ENCODE results near the gene SNED1.

Gene SNED1

GRCh38 chr2:241002275-241003046 is 4.0 kb downstream of the SNED1 start:
- TF ChIP-seq, protein P1, sequence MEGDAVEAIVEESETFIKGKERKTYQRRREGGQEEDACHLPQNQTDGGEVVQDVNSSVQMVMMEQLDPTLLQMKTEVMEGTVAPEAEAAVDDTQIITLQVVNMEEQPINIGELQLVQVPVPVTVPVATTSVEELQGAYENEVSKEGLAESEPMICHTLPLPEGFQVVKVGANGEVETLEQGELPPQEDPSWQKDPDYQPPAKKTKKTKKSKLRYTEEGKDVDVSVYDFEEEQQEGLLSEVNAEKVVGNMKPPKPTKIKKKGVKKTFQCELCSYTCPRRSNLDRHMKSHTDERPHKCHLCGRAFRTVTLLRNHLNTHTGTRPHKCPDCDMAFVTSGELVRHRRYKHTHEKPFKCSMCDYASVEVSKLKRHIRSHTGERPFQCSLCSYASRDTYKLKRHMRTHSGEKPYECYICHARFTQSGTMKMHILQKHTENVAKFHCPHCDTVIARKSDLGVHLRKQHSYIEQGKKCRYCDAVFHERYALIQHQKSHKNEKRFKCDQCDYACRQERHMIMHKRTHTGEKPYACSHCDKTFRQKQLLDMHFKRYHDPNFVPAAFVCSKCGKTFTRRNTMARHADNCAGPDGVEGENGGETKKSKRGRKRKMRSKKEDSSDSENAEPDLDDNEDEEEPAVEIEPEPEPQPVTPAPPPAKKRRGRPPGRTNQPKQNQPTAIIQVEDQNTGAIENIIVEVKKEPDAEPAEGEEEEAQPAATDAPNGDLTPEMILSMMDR (IDR thresholded peaks at IDR 0.05; ENCODE audit: insufficient read depth, missing control alignments) = no peak
- FAIRE-seq (no peak), DNase-seq (ENCODE audit: insufficient read length, low spot score) (no peak)

- FAIRE-seq (no peak), DNase-seq (ENCODE audit: insufficient read length, low spot score) (no peak)
- TF ChIP-seq, protein P1 (IDR thresholded peaks at IDR 0.05; ENCODE audit: insufficient read depth, missing control alignments) = no peak
Measured at GRCh38 chr2:241003047-241003360, 4.6 kb downstream of the SNED1 start.

GRCh38 chr2:241003369-241003768 is 5.0 kb downstream of the SNED1 start:
- DNase-seq (ENCODE audit: insufficient read length, low spot score) = no peak
- no peak for FAIRE-seq
- TF ChIP-seq, protein P1 (IDR thresholded peaks at IDR 0.05; ENCODE audit: insufficient read depth, missing control alignments) = no peak

GRCh38 chr2:241003830-241004564 is 5.6 kb downstream of the SNED1 start:
- TF ChIP-seq, protein P1 (IDR thresholded peaks at IDR 0.05; ENCODE audit: insufficient read depth, missing control alignments) = no peak
- FAIRE-seq = no peak
- no peak for DNase-seq (ENCODE audit: insufficient read length, low spot score)

DNA sequence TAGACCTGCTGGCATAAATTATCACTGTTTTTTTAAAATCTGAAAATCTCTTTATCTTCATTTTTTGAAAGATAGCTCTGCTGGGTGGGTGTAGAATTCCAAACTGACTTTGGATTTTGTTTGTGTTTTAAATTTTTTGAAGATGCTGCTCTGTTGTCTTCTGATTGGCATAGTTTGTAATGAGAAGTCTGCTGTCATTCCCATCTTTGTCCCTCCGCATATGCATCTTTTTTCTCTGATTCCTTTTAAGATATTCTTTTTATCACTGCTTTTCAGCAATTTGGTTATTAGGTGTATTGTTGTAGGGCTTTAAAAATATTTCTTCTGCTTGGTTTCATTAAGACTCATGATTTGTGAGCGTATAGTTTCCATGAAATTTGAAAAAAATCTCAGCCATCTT is 7.2 kb downstream of the SNED1 start:
- TF ChIP-seq, protein P1 (IDR thresholded peaks at IDR 0.05; ENCODE audit: insufficient read depth, missing control alignments) = no peak
- no peak for FAIRE-seq
- DNase-seq (ENCODE audit: insufficient read length, low spot score) = no peak

GRCh38 chr2:241006412-241006811 is 8.0 kb downstream of the SNED1 start:
- no peak for FAIRE-seq

More at GRCh38 chr2:241006412-241006811, 8.0 kb downstream of the SNED1 start:
- TF ChIP-seq, protein P1 (IDR thresholded peaks at IDR 0.05; ENCODE audit: insufficient read depth, missing control alignments) = no peak
- DNase-seq (ENCODE audit: insufficient read length, low spot score) = no peak

Measured in D721Med (cell line).